Right hindlimb (tissue), 1 donor: Measurements from ENCODE around the gene TXNRD2.

Experiments
- DNase-seq: peaks from one replicate; pipeline ENCODE4 v3.0.0-alpha.2; 2018

TXNRD2 gene

DNA sequence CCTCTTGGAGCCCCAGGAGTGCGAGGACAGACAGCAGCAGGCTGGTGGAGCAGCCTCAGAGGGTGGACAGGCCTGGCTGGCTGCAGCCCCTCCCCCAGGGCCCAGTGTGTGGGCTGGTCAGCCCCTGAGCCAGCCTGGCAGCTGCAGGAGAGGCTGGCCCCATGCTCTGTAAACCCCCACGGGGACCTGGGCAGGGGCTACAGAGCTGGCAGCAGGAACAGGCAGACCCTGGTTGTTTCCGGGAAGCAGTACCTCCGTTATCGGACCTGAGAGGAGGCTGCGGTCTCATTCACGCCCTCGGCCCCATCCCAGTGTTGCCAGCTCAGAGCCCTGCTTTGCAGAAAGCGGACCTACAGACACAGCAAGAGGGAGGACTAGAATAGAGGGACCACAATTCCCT, 38.6 kb downstream of the TXNRD2 start:
- DNase-seq = no peak

DNA sequence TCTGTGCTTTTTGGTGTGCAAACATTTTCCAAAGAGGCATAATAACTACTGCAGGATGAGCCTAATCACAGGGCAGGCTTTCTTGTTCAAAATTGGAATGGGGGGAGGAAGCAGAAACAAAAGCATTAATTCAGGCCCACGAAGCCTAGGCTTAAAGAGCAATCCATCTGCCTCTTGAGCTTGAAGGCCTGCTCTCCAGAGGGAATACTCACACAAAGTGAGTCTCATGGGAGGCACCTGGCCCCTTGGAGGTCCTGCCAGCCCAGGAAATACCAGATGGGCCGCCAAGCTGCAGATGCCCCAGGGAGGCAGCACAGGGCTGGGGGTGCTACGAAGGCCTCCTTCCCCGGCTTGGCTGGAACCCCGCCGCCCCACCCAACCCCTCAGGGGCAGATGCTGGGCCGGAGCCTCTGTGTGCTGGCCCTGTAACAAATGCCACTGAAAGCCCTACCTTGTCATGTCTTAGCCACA, 39.3 kb downstream of the TXNRD2 start:
- DNase-seq = no peak

DNA sequence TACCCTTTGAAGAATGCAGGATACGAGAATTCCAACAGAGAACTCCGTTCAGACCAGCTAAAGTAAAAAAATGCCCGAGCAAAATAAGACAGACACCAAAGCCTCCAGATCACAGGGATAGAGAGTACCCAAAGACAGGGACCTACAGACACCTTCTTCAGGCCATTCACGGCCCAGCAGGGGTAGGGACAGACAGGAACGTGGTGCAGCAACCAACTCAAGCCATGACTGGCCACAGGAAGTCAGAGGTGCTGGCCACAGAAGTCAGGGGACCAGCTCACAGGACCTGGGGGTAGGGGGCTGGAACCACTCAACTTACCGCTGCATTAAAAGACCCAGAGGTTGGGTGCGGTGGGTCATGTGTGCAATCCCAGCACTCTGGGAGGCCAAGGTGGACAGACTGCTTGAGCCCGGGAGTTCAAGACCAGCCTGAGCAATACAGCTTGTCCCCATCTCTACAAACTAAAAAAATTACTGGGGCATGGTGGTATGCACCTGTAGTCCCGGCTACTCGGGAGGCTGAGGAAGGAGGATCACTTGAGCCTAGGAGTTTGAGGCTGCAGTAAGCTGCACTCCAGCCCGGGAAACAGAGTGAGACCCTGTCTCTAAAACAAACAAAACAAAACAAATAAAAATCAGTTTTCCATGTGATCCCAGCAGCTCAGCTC, 39.9 kb downstream of the TXNRD2 start:
- no peak for DNase-seq

DNA sequence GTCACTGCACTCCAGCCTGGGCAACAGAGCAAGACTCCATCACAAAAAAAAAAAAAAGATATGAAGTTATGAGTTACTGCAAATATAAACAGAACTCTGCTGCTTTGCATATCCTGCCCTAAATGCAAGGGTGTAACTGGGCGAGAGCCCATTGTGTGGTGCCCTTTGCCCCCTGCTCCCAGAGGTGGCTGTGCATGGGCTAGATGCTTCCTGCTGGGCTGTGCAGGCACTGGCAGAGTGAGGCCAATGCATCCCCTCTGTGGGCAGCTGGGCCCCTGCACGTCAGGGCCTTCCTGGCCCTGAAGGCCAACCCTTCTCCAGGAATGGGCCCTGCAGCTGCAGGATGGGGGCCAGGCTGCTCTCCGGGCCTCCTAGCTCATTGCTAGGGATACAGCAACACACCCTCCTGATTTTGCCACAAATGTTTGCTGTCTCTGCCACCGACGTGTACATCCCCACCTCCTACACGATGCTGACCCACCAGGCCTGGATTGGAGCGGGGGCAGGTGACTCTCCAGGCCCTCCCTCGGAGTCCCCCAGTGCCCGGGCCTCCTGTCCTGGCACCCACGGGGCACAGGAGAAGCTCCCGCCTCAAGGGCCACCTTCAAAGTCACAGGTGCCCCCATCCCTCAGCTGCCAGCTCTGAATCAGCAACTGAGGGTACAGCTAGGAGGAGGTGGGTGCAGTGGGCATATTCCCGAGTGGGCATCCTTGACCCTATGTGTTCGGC, 40.7 kb downstream of the TXNRD2 start:
- no peak for DNase-seq

DNA sequence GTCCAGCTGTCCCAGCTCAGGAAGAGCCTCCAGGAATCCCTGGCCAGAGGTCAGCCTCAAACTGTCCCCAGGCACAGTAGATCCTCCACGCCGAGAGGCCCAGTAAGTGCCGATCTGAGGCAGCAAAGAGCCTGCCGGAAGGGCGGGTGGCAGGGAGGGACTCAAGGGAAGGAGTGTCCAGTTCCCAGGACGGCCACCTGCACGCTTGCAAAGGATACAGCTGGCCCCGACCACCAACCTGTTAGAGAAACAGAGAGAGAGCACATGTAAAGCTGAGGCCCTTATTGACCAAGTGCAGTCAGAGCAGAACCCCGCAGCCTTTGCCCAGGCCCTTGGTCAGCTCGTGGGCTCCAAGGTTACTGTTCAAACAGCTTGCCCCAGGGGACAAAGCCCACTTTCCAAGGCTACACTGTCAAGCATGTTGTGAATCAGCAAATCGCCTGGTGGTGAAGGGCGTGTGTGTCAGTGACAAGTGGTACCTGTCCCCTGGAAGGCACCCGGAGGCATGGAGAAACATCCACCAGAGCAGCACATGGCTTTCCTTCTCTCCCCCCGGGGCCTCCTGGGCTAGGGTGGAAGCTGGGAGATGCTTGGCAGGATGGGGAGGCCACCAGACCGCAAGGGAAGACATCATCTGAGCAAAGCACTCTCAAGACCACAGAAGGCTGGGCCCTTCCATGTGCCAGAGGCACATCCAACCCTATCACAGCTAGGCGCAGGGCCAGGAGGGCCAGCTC, 42.6 kb downstream of the TXNRD2 start:
- no peak for DNase-seq

DNA sequence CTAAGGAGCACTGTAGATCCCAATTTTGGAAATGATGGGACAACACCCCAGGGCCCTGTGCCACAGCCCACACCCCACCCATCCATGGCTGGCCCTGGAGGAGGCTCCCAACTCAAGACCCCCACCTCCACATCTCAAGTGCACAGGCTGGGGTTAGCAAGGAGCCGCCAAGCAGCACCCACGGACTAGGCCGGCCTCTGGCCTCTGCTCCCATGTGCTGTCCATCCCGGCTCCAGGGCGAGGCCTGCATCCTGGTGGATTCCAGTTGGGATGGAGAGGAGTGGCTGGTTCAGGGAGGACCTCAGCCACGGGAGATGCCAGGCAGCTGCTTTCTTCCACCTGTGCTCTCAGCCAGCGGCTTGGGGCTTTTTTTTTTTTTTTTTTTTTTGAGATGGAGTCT, 43.5 kb downstream of the TXNRD2 start:
- DNase-seq = no peak

DNA sequence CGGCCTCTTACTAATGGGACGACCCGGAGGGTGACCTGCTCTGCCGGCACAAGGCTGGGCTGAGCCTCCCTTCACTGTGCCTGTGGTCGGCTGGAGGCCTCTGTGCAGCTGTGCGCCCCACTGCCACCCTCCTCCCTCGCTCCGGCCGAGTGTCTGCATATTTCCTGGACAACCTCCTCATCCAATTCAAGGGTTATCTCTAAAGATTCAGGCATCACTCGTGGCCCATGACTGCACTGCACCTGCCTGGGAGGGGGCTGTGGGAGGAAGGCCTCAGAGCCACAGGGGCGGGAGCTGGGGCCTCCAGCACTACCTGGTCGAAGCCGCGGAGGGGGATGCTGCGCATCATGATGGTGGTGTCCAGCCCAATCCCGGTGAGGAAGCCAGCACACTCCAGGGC, 43.9 kb downstream of the TXNRD2 start:
- peak; percentile 11 for DNase-seq

DNA sequence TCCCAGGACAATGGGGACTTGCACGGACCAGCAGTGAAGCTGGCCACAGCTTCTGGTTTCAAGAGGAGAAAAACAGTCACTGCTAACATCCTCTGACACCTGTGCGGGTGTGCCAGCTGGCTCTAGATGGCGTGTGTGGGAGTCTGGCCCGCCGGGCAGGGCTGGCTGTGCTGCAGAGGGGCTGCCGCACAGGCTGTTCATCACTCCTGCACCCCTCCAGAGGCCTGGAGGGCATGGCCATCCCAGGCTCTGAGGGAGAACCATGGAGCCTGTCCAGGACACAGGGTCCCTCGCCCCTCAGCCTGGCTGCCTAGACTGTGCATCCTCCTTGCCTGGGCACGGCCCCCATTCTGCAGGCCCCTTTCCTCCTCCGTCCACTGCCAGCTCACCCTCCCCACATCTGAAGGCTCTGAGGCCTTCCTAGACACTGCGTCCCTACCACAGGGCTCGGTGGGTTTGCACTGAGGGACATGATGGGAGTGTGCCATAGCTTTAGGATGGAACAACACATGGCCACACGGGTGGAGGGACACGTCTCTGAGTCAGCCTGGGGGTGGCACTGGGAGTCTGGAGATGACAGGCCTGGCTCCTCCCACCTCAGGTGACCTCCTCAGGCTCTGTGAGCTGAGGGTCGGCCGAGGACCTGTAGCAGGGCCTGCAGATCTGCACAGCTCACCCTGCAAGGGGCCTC, 44.8 kb downstream of the TXNRD2 start:
- DNase-seq = peak; percentile 69

DNA sequence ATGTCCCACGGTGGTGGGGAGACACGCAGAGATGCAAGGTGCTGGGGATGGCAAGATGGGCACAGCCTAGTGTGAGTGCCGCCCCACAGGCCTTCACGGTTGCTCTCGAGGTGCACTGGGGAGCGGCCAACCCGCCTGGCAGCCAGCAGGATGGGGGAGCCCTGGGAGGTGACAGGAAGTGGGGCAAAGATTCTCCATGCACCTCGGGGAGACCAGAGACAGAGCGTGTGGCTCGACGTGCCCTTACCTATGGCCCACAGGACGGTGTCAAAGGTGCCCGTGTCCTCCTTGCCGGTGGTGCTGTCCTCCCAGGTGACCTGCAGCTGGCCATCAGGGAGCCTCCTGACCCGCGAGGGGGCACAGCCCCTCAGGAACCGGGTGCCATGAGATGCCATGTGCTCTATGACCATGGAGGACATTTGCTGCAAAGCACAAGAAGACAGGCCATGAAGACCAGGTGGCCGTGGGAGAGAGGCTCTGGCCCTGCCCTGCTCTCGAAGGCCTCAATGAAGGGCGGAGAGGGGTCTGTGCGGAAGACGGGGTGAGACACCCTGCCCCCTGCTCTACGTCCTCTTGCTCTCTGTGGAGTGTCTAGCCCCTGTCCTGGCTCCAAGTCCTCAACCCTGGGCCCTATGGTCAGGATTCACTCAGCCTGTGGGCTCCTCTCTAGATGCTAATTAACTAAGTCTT, 46.3 kb downstream of the TXNRD2 start:
- DNase-seq = peak; percentile 13

DNA sequence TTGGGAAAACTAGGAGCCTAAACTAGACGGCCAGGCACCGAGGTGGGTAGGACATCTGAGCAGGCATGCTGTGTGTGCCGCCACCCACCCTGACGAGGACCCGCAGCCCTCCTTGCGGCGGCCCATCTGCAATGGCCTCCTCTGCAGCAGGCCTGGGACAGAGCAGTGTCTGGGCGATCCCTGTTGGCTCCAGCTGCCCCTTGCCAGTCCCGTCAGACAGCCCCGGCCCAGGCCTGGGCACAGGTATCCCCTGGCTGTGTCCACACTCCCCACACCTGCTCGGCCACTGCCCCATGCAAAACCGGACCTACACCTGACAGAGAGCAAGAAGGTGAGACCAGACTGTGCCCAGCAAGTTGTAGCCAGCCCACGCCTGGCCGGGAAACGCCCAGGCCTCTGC, 48.3 kb downstream of the TXNRD2 start:
- no peak for DNase-seq

DNA sequence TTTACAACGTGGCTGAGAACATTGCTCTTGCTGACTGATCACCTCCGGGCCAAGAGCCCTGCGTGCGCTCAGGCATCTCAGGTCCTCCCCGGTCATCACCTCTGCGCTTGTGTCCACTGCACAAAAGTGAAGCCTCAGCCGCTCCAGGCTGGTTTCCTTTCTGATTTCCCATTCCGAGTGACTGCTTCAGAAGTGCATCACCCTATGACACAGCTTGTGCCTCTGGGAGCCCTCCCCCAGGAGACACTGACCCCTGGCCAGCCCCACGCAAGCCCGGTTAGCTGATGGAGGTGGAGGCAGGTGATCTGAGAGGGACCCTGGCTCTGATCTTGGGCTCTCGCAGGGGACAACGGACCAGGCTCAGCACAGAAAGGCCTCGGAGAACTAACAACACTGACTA, 48.7 kb downstream of the TXNRD2 start:
- DNase-seq = peak; percentile 14

DNA sequence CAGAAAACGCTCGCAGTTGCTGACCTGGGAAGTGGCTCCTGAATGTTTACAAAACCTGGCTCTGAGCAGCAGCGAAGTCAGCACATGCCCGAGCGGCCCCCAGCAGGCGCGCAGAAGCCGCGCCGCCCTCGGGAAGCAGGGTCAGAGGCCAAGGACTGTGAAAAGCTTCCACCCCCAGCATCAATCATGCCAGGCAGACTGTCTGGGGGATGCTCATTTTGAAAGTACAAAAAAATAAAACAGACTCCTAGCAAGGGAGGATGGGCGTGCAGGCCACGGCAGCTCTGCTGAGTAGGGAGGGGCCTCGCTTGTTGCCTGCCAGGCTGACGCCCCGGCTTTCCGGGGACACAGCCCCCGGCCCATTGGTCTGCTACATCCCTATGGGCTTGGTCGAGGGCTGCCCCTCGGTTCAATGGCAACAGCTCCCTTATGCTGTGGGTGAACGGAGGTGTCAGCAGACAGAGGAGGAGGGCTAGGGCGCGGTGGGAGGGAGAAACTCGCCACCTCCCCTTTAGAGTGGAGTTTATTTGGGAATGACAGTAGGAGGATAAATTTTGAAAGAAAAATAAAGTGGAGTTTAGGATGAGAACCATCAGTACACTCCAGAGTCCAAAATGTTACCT, 49.2 kb downstream of the TXNRD2 start:
- DNase-seq = peak; percentile 33

DNA sequence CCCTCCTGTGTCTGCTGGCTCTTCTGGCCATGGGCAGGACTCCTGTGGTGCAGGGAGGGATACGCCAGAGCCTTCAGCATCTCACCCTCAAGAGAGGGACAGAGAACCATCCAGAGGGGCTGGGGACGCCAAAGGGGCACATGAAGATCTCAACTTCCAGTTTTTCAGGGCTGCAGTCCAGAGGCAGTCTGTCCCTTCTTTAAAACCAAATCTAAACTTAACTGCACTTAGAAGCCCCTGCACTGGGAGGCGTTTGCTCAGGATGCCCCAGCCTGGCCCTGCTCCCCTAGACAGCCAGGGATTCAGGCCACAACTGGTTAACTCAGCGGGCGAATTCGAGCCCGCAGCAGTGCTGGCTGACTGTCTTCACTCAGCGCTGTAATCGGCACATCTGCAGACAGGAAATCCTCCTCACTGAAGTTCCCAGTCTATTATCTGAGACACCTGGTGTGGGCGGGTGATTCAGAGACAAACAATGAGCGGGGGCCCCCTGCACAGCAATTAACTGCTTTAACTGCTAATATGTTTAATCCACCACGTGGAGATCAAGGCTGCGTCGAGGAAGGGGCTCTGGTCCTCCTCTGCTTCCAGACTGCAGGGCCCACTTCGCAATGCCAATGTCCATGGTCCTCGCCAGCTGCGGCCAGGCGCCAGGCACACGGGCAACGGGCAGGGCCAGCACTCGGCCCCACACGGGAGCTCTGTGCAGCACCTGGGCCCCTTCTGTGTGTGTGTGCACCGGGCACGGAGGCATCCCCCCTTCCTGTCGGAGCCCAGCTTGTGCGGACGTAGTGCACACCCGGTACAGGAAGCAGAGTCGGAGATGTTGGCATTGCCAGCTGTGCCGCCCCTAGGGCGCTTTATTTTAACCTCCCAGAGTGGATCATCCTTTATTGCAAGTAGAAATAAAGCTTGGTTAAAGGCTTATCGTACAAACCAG, 50.0 kb downstream of the TXNRD2 start:
- peak; percentile 49 for DNase-seq

DNA sequence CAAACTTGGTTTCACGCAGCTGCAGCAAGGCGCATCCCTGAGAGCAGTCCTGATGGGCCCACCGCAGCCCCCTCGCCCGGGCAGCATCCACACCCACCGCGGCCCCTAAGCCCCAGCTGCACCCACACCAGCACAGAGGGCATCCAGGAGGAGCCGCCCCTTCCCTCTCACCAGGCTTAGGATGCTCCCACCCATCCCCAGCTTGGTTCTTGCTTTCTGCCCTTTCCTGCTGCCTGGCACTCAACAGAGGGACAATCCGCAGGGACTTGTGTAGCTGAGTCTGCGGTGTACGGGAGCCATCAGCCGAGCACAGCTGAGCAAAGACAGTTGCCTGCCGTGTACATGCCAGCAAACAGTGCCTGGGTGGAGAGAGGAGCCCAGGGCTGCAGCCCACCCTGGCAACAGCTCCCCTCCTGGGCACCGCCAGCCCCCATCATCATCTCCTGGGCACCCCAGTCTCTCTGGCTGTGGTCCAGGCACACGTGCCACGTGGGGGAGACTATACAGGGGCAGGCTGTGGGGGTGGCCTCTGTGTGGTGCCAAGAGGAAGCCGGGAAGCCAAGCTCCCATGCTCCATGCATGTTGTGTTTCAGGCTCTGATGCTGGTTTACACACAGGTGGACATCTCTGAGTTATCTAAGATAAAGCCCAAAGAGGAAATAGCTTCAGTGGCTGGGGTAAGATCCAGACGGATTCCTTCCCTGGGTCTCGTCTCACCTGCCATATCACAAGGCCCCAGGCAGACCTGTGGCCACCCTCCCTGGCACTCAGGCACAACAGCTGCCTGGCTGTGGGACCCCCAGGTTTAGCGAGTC, 50.9 kb downstream of the TXNRD2 start:
- peak; percentile 24 for DNase-seq

DNA sequence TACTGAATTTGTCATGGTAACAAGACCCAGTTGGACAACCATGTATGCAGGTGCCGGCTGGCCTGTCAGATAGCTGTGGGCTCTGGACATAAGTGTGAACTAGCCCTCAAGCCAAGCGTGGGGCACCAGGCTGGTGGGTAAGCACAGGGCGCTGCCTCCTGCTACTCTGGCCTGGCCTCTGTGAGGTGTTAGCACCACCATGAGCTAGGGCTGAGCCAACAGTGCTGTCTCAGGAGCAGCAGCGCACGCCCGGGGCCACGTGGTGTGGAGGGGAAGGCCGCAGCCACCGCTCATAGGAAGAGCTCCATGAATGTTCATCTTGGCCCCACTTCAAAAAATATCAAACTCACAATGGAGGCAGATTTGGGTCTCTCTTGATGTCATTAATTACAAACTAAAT, 51.7 kb downstream of the TXNRD2 start:
- DNase-seq = peak; percentile 11

DNA sequence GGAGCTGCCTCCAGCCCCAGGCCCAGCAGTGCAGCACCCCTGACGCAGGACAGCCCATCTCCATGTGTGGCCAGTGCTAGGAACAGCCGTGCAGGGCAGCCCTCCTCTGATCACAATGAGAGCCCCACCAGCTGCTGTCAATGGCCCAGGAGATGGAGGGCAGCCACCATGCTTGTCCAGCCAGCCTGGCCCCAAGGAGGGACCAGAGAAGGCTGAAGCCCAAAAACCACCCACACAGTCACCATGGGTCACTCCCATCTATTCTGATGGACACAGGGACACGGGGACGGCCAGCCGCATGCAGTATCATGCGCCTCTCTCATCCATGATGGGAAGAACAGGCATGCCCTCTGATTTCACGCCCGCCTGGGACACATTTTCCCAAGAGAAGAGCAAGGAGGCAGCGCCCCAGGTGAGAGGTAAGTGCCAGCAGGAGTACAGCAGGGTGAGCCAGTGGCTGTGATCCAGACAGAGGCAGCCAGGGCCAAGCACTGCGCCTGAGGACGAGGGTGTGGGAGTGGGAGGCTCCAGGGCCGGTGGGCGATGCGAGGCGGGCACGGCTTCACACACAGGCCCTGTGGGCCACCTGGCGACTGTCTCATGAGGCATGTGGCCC, 53.4 kb downstream of the TXNRD2 start:
- peak; percentile 11 for DNase-seq

DNA sequence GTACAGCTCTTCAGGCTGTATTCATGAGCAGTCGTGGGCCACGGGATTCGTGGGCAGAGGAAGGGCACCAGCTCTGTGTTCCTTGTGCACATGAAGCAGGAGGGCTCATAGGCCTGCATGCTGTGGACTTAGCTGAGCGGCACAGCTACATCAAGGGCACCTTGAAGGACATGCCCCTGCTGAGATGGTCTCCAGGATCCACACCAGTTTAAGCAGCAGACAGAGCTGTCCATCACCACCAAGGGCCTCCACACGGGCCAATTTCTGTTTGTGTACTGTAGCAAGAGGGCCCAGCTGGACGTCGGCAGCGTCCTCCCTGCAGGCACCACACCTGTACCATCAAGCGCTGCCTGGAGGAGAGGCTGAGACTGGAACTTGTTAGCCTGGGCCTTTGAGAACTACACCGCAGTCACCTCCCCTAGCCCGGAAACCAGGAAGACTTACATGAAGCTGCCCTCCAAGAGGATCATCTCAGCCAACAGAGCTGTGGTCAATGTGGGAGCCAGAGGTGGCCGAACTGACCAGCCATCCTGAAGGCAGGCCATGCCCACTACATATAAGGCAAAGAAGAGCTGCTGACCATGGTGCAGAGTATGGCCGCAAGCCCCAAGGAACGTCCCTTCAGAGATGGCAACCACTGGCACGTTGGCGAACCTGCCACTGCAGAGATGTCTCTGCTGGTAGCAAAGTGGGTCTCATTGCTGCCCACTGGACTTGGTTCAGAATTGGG, 54.2 kb downstream of the TXNRD2 start:
- DNase-seq = no peak

DNA sequence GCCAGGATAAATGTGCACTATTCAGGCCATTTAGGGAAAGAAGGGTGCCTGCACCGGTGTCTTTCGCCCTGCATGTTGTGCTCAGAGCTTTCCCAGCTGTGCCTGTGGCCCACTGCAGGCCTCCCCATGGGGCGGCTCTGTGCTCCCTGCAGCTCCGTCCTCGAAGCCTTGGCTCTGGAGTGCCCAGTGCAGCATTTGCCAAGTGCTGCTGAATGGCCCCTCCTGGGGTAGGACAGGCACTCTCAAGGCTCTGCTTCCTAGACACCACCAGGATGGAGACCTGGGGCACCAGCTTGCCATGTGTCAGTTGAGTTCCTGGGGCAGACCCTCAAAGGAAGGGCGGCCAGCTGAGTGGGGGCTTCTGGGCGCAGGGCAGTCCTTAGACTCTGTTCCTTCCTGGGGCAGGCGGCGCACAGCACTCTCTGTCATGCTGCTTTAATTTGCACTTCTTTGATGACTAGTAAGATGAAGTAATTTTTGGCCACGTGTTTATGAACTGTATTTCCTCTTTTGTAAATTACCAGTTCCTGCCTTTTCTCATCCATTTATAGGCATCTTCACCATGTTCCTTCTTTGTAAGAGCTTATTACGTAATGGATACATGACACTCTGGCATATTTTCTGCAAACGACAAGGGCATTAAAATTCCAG, 54.9 kb downstream of the TXNRD2 start:
- DNase-seq = peak; percentile 18
